Psoas muscle (tissue), 8 donors: Measurements from ENCODE around the gene WIPF3. TPM values are rescaled to one million over a fixed set of nuclear protein-coding genes. Genes with fewer than 3 reads are reported as not detected.

Experiments
- ATAC-seq, 4 donors: fragments of 200-7000 bp; cut with Tn5 transposase; one replicate each; pipeline ENCODE4 v1.9.1; 2020; ENCODE audit warnings: moderate library complexity in 3 of 4, mild to moderate bottlenecking in 2 of 4
- DNase-seq, 2 donors: peaks; one replicate each; pipeline ENCODE4 v3.0.0-alpha.2; 2020
- H3K27ac ChIP-seq: fragments of 200-600 bp; one replicate; pipeline ENCODE4 v1.8.0; 2022
- H3K27me3 ChIP-seq, 3 donors: fragments of 200-600 bp in 1 of 3; one replicate each; pipeline versions ENCODE4 v1.6.1 to v1.8.0; 2013 to 2022; ENCODE audit warnings: low read length in 2 of 3, mild to moderate bottlenecking in 2 of 3, moderate library complexity in 1 of 3; ENCODE audit not compliant: insufficient read depth in 3 of 3
- H3K36me3 ChIP-seq, 2 donors: fragments of 200-600 bp in 1 of 2; one replicate each; pipeline versions ENCODE4 v1.6.1 to v1.8.0; 2013 to 2022; ENCODE audit warnings: low read depth in 1 of 2, mild to moderate bottlenecking in 1 of 2, moderate library complexity in 1 of 2; ENCODE audit not compliant: insufficient read depth in 1 of 2
- H3K4me1 ChIP-seq: fragments of 200-600 bp; one replicate; pipeline ENCODE4 v1.8.0; 2022
- H3K4me3 ChIP-seq: fragments of 200-600 bp; one replicate; pipeline ENCODE4 v1.8.0; 2022; ENCODE audit warnings: mild to moderate bottlenecking
- H3K9me3 ChIP-seq: fragments of 200-600 bp; one replicate; pipeline ENCODE4 v1.8.0; 2022
- CTCF ChIP-seq: fragments of 200-600 bp; IDR thresholded peaks from one replicate; pipeline ENCODE4 v1.8.0; 2022; ENCODE audit warnings: antibody characterized with exemption
- WGBS, 3 donors: extraction: QIAGEN DNeasy Blood & Tissue Kit; methylation state at CpG; one replicate each; pipeline versions ENCODE4 v1.1.6 to v1.1.7; 2013; 5-methylcytosine and 5-hydroxymethylcytosine counted together
- intact Hi-C, 2 donors: fragments of 100-400 bp; cut with DNase I; formaldehyde crosslinking; loops; one replicate each; pipeline versions ENCODE4 v1.11.0 to v1.14.2; 2022
- polyA plus RNA-seq, 3 donors: library from polyadenylated mRNA; stranded (reverse); fragments of 200-250 nt; gene quantifications; one replicate each; pipeline ENCODE4 v1.2.3, GENCODE V29; 2013
- total RNA-seq, 4 donors: library from RNA; stranded (reverse); fragmentation: NEBNext Ultra II Directional in 2 of 4; extraction: Animal tissue kit (Norgen Biotek cat#: 25700) in 2 of 4; gene quantifications; one replicate each; pipeline versions ENCODE4 v1.2.1 to v1.2.4, GENCODE V29; 2021 to 2023
- donor health status: healthy with polysubstance abuse.
- donor health status: DM: no; HTN: no; CAD: no; lungs with moderate emphysema.
- donor health status: Bipolar disorder and iron deficiency.
- donor health status: healthy.
- donor health status: DM: yes; HTN: yes; CAD: no.
- donor health status: DM: no; HTN: no; CAD: no.
- donor health status: DM: no; HTN: no; CAD: no.
- donor health status: DM: yes; HTN: yes; CAD: no.

The WIPF3 gene
- total and polyA plus RNA-seq, 7 donors, result 3.3 to 30.7 (median 18.5) TPM

GRCh38 chr7:29924684-29925083 lies 118.4 kb downstream of the WIPF3 start:
- 91 to 98% (median 95%) methylated on average over 2 of the region's 2 CpGs for WGBS, 3 donors
- Histone ChIP-seq H3K27ac (no peak overlapping the region), H3K4me3 (no peak overlapping the region), H3K36me3 (no peaks in the 10 kb centered on the region), H3K27me3 (no peaks in the 10 kb centered on the region), H3K9me3 (no peaks in the 10 kb centered on the region), H3K4me1 (no peaks in the 10 kb centered on the region)
- intact Hi-C loops, result loop anchor here (5.0 kb wide), 3 partner anchors 117 to 287 kb away; partner anchors contain the start of gene WIPF3 (in 1 of the 2)
- TF ChIP-seq CTCF, result no peak
- DNase-seq (no peak), ATAC-seq (no peak)

GRCh38 chr7:29926216-29926615 lies 119.9 kb downstream of the WIPF3 start:
- WGBS, 3 donors, result 91 to 94% (median 93%) methylated on average over 15 of the region's 15 CpGs
- Histone ChIP-seq H3K36me3 (no peaks in the 10 kb centered on the region), H3K27ac (no peak overlapping the region), H3K4me3 (no peak overlapping the region), H3K9me3 (no peaks in the 10 kb centered on the region), H3K27me3 (no peaks in the 10 kb centered on the region), H3K4me1 (no peaks in the 10 kb centered on the region)
- intact Hi-C loops, result no loop called here
- ATAC-seq (no peak), DNase-seq (no peak)
- TF ChIP-seq CTCF, result no peak

- no peak for TF ChIP-seq CTCF
- no peak for DNase-seq
- no peak for ATAC-seq
- Histone ChIP-seq H3K36me3 (no peaks in the 10 kb centered on the region), H3K27me3 (no peaks in the 10 kb centered on the region), H3K9me3 (no peaks in the 10 kb centered on the region), H3K4me1 (no peaks in the 10 kb centered on the region), H3K27ac (no peak overlapping the region), H3K4me3 (no peak overlapping the region)
- intact Hi-C loops, result no loop called here
- WGBS, 3 donors, result 58 to 64% (median 62%) methylated on average over 5 of the region's 5 CpGs
Measured at GRCh38 chr7:29926741-29927140, 120.4 kb downstream of the WIPF3 start.

GRCh38 chr7:29929018-29929807 lies 122.9 kb downstream of the WIPF3 start:
- Histone ChIP-seq H3K4me3 (no peak overlapping the region), H3K4me1 (no peaks in the 10 kb centered on the region), H3K27me3 (no peaks in the 10 kb centered on the region), H3K27ac (no peak overlapping the region), H3K36me3 (no peaks in the 10 kb centered on the region), H3K9me3 (no peaks in the 10 kb centered on the region)
- ATAC-seq (no peak), DNase-seq (no peak)
- TF ChIP-seq CTCF, result no peak
- intact Hi-C loops, result no loop called here
- WGBS, 3 donors, result 81 to 89% (median 87%) methylated on average over 17 of the region's 17 CpGs

- intact Hi-C loops, result no loop called here
- Histone ChIP-seq H3K4me3 (no peak overlapping the region), H3K9me3 (no peaks in the 10 kb centered on the region), H3K27me3 (no peaks in the 10 kb centered on the region), H3K36me3 (no peaks in the 10 kb centered on the region), H3K4me1 (no peaks in the 10 kb centered on the region), H3K27ac (no peak overlapping the region)
- DNase-seq, result no peak
- WGBS, 3 donors, result 67 to 90% (median 89%) methylated on average over 2 of the region's 2 CpGs
- no peak for ATAC-seq
- TF ChIP-seq CTCF, result no peak
Measured at GRCh38 chr7:29935111-29935510, 128.8 kb downstream of the WIPF3 start.
